Muscle of back (tissue), 11 donors: ENCODE measurements around the gene LIMS2. TPM values are rescaled to one million over a fixed set of nuclear protein-coding genes. Genes with fewer than 3 reads are reported as not detected.

Experiments used
- DNase-seq, 3 donors: peaks; one replicate each; pipeline versions ENCODE4 v3.0.0 to v3.0.0-alpha.2; 2013
- polyA plus RNA-seq, 10 donors: library from polyadenylated mRNA; unstranded; fragments of 120-200 nt; gene quantifications; one replicate each; pipeline ENCODE4 v1.2.1, GENCODE V29; 2013; ENCODE audit not compliant: insufficient read length in 10 of 10

Gene LIMS2
- polyA plus RNA-seq, 10 donors, result 25.1 to 43.8 (median 34.9) TPM

- DNase-seq, result no peak
These were observed 1.6 kb upstream of the LIMS2 start for GRCh38 chr2:127676906-127677305.

GRCh38 chr2:127674241-127675209 lies 805 bp downstream of the LIMS2 start:
- peak in 1 of 3 donors; percentile 41 for DNase-seq

GRCh38 chr2:127673291-127674069 lies 1.9 kb downstream of the LIMS2 start:
- DNase-seq, result no peak

GRCh38 chr2:127672341-127673224 lies 2.7 kb downstream of the LIMS2 start:
- no peak for DNase-seq

GRCh38 chr2:127671557-127672302 lies 3.6 kb downstream of the LIMS2 start:
- no peak for DNase-seq

GRCh38 chr2:127670957-127671290 lies 4.4 kb downstream of the LIMS2 start:
- DNase-seq, result no peak

GRCh38 chr2:127670055-127670956 lies 5.0 kb downstream of the LIMS2 start:
- no peak for DNase-seq

DNA sequence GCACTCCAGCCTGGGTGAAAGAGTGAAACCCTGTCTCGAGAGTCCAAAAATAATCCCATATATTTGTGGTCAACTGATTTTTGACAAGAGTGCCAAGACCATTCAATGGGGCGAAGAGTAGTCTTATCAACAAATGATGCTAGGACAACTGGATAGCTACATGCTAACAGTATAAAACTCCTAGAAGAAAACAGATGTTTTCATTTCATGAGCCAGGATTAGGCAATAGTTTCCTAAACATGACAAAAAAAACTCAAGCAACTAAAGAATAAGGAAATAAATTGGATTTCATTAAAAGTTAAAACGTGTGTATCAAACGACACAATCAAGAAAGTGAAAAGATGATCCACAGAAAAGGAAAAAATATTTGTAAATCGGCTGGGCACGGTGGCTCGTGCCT lies 6.3 kb downstream of the LIMS2 start:
- DNase-seq, result no peak

DNA sequence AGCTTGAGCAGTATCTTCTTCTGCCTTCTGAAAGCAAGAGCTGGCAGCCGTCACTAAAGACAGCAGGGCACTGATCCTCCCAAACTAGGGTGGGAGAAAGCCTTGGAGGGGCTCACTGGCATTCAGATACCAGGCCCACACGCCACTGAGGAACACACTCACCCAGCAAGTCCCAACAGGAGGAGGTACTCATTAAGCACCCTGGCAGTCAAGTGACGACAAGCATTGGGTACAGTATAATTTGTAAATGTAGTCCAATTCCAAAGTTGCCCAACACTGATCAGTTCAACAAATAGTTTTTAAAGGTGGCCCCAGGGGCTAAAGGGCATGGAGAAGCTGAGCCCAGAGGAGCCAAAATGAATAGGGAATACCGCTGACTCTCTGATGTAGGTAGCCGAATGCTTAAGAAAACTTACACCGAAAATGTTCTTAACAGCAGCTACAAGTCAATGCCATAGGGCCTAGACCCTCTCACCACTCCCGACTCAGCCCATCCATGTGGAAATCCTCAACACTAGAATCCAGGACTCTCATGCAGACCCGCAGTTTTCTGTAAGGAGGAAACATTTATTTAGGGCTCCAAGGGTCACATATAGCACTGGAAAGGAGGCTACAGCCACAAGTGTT lies 9.9 kb downstream of the LIMS2 start:
- no peak for DNase-seq

GRCh38 chr2:127664895-127665225 lies 10.5 kb downstream of the LIMS2 start:
- DNase-seq, result no peak

DNA sequence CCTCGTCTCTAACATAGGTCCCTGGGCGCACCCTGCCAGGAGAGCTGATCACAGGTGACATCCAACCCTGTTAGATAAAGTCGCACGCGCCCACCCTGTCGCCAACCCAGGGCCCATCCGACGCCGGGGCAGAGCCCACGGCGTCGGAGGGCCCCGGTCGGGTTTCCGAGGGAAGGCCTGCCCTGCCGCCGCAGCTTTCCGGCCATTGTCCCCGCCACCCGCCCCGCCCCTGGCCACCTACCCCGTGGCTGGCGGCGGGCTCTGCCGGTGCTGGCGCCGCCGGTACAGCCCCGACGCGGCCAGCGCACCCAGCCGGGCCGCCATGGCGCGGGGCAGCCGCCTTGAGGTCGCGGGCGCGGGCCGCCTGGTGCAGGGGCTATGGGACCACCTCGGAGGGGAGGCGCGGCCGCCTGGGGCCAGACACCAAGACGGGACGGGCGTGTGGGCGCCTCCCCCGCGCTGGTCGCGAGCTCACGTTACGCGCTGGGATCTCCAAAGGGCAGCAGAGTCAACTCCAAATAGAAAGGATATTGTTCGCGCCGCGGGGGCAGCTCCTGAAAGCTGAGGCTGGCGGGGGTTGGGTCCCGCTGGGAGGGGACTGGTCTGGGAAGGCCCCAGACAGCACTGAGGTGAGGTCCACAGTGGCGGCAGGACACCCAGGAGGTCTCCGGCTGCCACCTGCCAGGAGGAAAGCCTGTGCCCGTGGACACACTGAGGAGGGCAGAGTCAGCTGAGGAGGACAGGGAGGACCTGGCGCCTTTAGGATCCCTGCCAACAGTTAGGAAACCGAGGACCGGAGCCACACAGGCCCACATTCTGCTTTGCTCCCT lies 11.1 kb downstream of the LIMS2 start:
- no peak for DNase-seq

DNA sequence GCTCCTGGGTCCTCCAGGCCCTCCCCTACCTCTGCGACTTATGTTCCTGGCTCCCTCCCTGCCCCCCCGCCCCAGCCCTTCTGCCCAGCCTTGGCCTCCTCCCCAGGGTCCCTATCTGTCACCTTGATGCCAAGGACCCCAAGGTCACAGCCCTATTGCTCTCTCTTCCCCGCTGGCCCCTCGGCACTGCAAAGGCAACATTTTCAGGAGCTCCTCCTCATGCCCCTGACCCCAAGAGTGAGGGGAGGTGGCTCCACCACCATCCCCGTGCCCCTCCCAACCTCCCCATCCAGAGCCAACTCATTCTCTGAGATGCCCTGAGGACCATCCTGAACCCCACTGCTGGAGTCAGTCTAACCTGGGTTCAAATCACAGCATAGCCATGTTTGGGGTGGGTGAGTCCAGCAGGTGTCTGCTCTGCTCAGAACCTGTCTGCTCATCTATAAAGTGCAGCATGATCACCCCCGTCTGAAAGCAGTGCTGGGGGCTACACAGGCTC lies 11.7 kb downstream of the LIMS2 start:
- no peak for DNase-seq

DNA sequence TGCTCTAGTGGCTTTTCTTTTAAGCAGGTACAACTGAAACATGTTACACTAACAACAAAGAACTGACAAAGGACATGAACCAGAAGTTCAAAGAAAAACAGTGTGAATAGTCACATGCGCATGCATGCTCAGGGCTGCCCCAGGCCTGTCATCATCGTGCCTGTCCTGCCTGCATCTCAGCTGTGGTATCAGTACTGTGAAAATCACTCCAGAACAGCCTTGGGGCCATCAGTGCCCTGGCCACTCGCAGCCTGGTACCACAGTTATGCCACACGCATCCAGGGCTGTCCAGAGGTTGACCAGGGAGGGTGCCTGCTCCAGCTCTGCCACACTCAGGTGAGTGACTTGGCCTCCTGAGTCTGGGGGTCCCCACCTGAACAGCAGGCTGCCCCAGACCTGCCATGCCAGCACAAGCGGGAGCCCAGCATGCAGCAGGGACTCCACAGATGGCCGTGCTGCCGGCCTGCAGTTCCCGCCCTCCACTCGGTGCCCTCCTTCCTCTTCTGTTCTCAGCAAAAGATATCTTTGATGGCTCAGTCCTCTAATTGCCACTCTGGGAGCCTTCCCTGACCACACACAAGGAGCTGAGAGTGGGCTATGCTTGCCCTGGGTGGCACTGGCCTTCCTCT lies 12.3 kb downstream of the LIMS2 start:
- no peak for DNase-seq

GRCh38 chr2:127661949-127662510 lies 13.3 kb downstream of the LIMS2 start:
- DNase-seq, result no peak

- no peak for DNase-seq
These were observed 14.2 kb downstream of the LIMS2 start for GRCh38 chr2:127661072-127661649.

DNA sequence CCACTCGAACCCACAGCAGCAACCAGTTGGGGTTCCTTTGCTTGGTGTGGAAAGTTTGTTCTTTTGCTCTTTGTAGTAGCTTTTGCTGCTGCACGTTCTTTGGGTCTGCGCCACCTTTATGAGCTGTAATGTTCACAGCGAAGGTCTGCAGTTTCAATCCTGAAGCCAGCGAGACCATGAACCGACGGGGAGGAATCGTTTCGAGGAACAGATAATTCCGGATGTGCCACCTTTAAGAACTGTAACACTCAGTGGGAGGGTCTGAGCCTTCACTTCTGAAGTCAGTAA lies 15.1 kb downstream of the LIMS2 start:
- no peak for DNase-seq
